GM12878 (cell line): Measurements from ENCODE around the gene GCDH.

Experiments
- BRCA1 ChIP-seq: IDR thresholded peaks from 2 replicates; pipeline ENCODE4 v1.6.1; 2011; ENCODE audit warnings: low read depth, low read length, improper control_type of control experiment
- CEBPB ChIP-seq, 2 experiments: fragments of 150-350 bp in 1 of 2; IDR thresholded peaks; 2 replicates each; pipeline ENCODE4 v1.6.1; 2012 to 2014; ENCODE audit warnings: low read depth in 2 of 2, low read length in 2 of 2, borderline replicate concordance in 1 of 2, inconsistent platforms in 1 of 2
- CTCF ChIP-seq, 3 experiments: IDR thresholded peaks in 2 of 3; conservative IDR thresholded peaks in 1 of 3; 2 replicates each; pipeline ENCODE4 v1.5.1; 2011; ENCODE audit warnings: low read depth in 3 of 3, low read length in 3 of 3, mild to moderate bottlenecking in 3 of 3, control low read depth in 2 of 3, moderate library complexity in 2 of 3, inconsistent platforms in 1 of 3, mixed read lengths in 1 of 3; ENCODE audit not compliant: control insufficient read depth in 2 of 3, insufficient read depth in 1 of 3; ENCODE audit errors: extremely low read depth in 1 of 3
- RFX5 ChIP-seq: IDR thresholded peaks from 2 replicates; pipeline ENCODE4 v1.6.1; 2011; ENCODE audit warnings: low read depth, low read length, improper control_type of control experiment
- SP1 ChIP-seq: IDR thresholded peaks from one replicate; pipeline ENCODE4 v1.6.1; 2011; ENCODE audit warnings: low read depth, low read length
- TBL1XR1 ChIP-seq: IDR thresholded peaks from 2 replicates; pipeline ENCODE4 v1.6.1; 2012; ENCODE audit warnings: low read depth, low read length, improper control_type of control experiment
- ZBTB40 ChIP-seq: fragments of 450-650 bp; IDR thresholded peaks from 2 replicates; pipeline ENCODE4 v1.6.1; 2016; ENCODE audit warnings: mild to moderate bottlenecking, moderate library complexity, borderline replicate concordance

GRCh38 chr19:12886651-12886968 is 4.3 kb upstream of the GCDH start:
- TF ChIP-seq ZBTB40 = no peak
- no peak for TF ChIP-seq SP1
- no peak for TF ChIP-seq CEBPB (IDR thresholded peaks at IDR 0.05; ENCODE audit: borderline replicate concordance in 1 of 2, low read depth in 2 of 2, low read length in 2 of 2)
- no peak for TF ChIP-seq CTCF (IDR thresholded peaks at IDR 0.05 in 2 of 3, conservative IDR thresholded peaks at IDR 0.05 in 1 of 3; ENCODE audit: control insufficient read depth in 2 of 3, extremely low read depth in 1 of 3, insufficient read depth in 1 of 3, low read depth in 3 of 3, low read length in 3 of 3)
- TF ChIP-seq BRCA1 = no peak
- no peak for TF ChIP-seq RFX5
- no peak for TF ChIP-seq TBL1XR1
